NCI-H774 (cell line): ENCODE measurements around the gene TSHZ1.

Experiments
- DNase-seq: peaks from one replicate; lab custom pipeline; 2025; lab: John Stamatoyannopoulos, UW

TSHZ1 gene

DNA sequence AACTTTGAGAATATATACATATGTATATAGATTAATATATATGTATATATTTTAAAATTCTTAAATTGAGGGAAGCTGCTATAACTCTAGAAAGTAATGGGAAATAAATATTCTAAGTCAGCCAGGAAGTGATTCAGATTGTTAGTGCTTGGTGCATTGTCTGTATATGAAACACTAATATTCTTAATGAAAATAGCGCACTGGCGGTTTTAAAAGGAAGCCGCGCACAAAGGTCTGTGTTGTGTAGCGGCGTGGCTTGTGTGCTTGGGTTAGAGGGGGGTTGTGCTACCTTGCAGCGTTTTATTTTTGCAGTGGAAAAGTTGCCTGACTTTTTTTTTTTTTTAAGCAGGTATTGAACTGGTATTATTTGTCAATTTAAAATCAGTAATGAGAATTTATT, 11.3 kb downstream of the TSHZ1 start:
- DNase-seq = no peak

DNA sequence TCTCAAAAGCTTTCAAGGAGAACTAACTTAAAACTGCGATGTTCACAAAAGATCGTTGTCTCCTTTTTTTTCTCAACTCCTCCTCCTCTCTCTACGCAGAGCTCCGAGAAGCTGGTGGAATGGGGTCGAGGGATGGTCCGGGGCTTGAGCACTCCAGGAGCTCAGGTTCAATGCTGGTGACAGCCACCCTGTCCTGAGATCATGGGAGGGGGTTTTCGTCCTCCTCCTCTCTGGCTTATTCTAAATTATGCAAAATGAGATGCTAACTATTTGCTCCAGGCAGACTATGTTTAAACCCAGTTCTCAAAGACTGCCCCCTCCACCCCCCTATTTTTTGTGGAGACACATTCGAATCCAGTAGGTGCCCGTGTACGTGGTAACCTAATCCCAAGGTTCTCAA, 11.8 kb downstream of the TSHZ1 start:
- no peak for DNase-seq

DNA sequence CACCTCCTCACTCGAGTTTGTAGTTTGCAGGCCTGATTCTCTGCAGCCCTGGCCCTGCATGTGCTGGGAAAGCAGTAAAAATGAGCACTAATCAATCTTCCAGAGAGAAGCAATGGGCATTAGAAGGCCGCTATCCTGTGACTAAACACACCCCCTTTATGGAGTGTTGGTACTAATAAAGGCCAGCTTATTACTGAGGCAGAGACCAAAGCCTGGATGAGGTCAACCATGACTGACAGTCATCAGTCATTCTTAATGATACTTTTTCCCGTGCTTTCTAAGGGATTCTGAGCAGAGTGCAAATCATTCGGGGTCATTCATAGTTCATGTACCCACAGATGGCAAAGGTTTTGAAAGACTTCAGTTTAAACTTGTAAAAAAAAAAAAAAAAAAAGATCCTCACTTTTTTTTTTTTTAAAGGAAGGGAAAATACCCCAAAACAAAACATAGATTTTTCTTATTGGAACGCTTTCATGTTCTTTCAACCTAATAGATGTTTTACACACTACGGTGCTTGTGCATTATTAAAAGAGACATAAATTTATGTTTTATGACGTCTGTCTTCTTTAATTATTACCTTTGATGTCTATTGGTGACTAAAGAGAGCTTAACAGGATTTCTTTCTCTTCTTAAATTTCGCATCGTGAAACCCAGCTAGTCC, 13.2 kb downstream of the TSHZ1 start:
- DNase-seq = peak; percentile 38

DNA sequence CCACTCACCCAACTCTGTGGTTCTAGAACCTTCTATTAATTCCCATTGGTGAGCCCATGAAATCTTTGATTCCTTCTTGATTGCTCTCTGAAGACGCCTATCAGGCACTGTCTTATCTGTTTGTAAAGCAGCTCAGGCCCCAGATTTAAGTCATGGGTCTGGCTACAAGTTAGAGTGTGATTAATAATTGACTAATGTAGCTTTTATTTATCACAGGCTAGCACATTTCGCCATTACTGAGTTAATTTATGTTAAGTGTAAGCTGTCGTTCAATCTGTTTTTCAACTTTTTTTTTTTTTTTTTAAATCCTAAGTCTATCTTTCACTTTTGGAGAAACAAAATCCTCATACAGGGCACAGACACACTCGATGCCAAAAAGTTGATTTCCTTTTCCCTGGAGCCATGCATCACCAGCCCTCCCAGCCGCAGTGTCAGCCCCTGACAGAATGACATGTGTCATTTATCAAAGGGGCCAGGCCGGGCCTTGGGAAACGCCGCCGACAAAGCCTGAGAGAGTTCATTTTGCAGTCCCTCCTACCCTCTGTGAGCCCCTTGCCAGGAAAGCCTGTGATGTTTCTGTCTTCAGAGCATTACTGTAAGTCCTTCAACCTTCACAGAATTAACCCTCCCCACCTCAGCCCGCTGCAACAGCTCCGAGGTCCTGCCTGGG, 15.8 kb downstream of the TSHZ1 start:
- no peak for DNase-seq

DNA sequence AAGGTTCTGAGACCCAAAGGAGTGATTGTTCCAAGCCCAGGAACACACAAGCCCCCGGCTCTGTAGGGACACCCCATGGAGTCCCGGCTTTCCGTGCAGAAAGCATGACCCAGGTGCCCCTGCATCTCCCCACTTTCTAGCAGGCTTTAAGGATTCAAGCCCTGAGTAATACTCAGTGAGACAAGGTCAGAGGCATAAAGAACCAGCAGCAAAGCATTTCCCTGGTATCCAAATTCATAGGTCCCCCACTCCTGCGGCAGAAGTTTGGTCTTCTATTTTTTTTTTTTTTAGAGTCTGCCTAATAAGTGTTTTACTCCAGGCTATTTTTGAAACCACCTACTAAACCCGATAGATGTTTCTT, 16.3 kb downstream of the TSHZ1 start:
- no peak for DNase-seq

DNA sequence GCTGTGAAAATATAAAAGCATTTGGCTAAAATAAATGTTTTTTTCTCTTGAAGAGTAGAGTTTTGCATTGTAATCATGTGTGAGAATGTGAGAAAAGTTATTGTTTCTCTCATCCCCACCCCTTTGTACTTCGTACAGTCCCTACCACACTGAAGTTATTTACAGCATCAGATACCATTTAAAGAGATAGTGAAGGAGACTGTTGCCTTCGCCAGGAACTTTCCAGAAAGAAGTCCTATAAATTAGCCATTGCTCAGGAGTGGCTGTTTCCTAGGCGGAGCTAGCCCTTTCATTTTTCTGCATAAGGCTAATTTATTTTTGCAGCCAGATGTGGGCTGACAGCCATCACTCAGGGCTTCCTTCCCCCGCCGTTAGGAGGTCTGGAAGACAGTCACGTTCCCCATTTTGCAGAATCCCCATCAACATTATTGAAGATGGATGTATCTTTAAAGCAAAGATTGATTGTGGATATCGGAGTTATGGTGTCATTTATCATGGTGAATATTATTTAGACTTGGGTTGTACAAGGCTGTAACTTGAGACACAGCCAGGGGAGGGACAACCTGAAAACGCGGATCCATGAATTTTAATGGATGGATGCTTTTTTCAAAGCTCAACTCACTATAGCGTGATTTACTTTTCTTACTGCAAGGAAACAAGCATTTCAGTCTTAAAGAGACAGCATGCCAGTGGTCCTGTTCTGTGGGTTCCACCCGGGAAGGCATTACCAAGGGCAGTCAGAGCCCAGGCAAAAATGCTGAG, 17.1 kb downstream of the TSHZ1 start:
- DNase-seq = no peak

DNA sequence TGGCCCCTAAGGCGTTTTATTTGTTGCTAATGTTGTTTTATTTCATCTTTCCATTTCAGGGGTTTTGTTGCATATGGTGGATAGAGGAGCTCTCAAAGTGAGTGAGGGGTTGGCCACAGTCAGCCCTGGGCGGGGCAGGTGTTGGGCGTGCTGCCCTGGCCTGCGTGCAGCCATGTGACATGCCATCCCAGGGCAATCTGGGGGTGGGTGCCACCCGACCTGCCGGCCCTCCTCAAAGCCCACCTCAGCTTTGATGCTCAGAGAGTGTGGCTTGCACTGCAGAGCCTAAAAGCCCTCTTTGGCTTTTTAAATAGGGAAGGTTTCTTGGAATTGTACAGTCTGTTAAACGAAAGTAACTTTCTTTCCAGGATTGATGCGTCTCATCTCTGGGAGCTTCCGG, 18.4 kb downstream of the TSHZ1 start:
- DNase-seq = no peak

DNA sequence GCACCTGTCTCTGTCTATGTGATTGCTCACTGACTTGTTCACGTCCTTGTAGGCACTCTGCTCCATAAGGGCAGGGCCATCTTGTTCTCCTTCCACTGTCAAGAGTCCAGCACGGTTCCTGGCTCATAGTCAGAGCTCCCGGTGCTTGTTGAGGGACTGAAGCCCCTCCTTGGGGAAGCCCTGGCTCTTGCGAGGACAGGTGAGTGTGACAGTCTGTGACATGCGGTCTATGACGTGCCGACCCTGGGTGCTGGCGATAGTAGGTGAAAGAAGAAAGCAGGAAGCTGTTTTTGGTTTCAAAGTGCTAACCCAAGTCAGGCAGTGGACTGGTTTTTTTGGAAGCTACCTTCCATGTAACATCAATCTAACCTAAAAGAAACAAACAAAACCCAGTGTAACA, 18.8 kb downstream of the TSHZ1 start:
- DNase-seq = no peak

DNA sequence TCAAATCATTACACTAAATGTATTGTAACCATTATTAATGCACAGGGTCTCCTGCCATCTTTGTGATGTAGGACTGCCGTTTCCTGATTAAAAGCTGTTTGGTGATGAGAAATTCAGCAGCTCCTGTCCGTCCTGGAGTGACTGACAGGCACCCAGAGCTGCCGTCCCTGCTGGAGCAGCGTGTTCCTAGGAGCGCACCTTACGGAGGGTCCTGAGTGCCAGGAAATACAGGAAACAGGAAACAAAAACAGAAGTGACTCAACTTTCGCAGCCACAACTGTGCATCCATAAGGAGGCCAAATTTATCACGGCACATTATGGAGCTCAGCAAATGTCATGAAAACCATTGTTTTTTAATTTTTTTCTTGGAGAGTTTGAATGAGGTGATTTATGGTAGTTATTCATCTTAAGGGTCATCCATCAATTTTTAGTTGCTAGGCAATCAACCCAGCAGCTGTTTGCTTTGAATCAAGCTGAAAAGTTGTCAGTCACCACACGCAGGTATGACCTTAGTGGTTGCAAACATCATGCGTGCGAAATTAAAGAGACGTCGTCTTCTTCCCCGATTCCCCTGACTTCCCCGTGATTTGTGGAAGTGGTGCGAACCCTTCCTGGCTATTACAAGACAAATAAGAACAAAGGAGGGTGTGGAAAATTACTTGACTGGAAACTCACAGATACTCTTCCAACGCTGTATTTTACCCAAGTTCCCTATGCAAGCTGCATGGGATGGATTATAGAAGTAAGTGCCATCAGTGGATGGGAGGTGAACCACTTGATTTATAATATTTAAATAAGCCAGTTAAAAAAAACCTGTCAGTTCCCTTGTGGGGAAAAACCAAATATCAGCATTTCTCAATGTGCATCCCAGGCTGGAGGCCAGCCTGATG, 19.8 kb downstream of the TSHZ1 start:
- DNase-seq = no peak

DNA sequence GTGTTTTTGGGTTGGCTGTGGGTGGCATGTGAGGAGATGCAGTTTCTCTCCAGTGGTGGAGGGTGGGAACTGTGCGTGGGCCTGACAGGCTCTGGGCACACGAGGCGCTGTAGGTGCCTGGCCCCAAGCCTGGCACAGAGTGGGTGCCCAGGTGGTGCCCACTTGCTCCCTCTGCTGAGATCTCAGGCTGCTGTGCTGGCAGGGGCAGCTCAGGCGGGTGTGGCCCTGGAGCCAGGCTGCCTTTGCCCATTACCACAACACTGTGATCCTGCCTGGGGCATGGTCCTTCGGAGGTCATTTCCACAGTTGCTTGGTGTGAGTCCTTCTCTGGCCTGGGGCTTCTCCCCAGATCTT, 20.4 kb downstream of the TSHZ1 start:
- DNase-seq = no peak

DNA sequence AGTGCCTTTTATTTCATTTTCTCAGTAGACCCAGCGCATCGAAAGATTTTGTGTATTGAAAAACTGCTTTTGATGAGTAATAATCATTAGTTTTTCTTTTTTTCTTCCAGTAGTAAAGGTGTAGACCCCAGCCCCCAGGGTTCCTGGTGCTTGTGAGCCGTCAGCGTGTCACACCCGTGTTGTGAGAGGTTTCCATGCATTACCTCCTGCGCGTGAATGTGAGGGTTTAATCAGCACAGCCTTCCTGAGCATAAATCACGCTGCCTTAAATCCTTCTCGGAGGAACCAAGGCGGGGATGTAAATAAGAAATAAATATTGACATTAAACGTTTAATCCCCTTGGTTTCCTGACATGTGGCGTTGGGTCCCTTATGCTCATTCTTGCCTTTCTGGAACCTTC, 24.3 kb downstream of the TSHZ1 start:
- no peak for DNase-seq

DNA sequence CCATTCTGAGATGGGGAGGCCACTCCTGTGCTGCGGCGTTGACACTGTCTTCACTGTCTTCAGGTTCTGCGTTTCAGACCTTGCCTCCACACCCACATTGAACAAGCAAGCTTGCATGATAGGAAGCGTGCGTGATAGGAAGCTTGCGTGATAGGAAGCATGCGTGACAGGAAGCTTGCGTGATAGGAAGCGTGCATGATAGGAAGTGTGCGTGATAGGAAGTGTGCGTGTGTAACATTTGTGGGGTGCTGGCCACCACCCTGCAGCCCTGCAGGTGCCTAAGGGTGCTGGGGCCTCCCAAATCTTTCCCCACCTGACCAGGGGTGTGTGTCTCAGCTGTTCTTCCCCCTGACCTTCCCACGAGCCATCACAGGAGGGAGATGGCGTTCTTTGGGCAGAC, 25.3 kb downstream of the TSHZ1 start:
- no peak for DNase-seq

DNA sequence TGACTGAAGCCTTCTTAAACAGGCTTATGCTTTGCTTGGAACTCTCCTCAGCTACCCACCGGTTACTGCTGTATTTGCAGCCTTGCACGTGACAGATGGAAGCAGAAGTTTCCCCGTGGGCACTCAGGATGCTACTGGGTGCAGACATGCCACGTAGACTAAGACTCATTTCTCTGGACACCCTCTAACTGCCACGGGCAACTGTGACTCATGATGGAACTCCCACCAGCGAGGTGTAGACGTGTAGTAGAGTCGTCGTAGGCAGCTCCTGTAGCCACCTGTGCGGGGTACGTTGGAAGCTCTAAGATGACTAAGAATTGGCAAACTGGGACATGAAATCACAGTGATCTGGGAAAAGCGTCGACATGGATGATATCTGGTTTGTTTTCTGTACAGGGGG, 27.5 kb downstream of the TSHZ1 start:
- no peak for DNase-seq

DNA sequence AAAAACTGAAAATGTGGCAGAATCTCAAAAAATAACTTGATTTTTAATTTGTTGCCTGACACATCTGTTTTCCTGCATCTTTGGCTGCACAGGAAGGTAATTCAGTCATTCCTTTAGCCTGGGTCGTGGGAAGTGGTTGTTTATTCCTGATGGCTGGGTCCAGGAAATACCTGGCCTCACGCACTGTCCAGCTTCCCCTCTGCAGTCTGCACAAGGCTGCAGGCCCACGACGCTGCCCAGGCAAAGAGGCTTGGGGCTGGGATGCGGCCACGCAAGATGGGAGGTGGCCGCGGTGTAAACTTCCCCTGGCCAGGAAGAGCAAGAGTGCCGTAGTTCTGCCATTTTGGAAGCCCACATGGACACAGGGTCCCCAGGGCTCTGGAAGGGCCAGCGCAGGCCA, 28.2 kb downstream of the TSHZ1 start:
- DNase-seq = no peak

DNA sequence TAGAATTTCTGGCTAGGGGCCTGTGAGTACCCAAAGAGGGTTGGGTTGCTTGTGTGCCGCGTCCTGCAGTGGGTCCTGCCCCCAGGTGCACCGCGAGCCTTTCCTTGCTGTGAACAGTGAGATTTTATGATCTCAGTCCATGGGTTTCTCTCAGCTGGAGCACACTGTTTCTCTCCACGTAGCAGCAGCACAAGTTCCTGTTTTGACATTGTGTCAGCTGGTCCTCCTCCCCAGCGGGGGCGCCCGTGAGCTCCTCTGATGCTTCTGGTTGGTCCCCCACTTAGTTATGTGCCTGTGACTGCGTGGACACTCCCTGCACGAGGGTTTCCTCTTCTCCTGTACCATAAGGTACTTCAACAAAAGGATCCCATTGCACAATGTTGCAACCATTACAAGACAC, 29.8 kb downstream of the TSHZ1 start:
- no peak for DNase-seq

DNA sequence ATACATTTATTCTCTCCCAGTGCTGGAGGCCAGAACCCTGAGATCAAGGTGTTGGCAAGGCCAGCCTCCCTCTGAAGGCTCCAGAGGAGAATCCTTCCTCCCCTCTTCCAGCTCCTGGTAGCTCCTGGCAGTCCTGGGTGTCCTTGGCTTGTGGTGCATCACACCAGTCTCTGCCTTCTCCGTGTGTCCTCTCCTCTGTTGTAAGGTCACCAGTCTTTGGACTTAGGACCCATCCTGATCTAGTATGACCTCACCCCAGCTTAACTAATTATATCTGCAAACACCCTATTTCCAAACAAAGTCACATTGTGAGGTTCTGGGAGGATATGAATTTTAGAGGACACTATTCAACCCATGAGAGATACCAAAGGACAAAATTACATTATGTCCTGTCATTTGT, 31.1 kb downstream of the TSHZ1 start:
- DNase-seq = no peak

DNA sequence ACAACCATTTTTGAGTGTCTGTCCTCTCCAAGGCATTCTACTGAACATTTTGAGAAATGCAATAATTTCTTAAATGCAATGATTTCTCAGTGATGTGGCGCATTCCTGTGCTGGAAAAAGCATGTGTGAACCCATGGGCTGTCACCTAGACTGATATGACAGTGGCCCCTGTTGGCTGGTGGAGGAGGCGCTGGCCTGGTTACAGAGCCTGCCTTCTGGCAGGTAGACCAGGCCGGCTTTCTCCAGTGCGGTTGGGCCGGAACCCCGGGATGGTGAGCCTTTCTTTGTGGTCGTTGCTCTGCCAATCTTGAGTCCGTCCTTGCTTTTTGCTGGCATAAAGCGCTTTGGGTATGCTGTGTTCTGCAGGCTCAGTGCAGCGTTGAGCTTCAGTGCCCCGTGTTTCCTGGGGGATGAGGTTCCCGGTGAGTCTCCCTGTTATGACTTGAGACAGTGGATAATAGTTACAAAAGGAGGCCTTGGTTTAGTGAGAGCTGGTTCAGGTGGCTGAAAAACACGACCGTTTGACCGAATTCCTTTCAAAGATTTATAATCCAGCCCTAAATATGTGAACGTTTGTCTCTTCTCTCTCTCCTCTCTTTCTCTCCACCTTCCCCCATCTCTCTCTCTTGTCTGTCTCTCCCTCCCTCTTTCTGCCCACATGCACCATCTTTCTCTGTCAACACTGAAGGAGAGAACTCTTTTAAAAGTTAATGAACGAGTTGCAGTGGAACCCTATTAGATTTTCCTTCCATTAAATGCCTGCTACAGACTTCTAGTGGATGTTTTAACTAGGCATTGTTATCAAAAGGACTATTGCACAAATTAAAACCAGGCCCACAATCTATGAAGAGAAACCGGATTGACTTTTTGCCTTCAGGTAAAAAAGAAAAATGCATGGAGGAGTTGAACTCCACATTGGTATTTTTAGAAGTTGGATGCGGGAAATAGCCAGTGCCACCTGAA, 34.0 kb downstream of the TSHZ1 start:
- DNase-seq = no peak

DNA sequence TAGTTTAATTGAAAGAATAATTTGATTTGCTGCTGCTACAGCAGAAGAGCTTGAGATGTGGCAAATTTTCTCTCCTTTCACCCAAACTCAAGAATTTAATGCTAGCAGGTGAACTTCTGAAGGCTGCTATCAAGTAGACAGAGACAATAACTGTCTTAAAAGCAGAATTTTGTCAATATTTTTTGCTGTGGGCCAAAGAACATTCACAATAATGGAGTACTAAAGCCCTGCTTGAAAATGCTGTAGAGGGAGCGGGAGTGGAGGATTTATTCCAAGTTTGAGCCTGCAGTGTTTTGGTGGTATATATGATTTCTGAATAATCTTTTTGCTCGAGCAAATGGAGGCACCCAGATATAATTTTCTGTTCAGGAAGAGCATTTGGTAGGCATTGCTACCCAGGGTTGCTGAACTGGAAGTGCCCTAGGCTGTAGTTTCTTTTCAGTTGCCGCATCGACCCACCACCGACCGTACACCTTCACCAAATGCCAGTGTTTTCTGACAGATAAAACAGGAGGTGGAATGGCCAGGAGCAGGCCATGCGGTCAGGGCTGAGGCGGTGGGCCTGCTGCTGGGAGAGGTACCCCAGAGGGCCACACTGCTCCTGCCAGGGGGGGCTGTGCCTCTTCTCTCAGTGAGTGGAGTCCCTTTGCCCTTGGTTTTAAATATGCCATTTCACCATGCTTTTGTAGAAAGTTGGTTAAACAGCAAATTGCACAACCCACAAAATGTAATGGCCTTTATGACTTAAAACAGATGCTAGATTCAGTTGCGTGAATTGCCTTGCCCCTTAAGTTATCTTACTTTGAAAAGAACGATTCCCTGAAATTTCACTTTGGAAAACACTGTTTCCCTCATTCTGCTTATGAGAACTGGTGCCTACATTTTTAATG, 36.4 kb downstream of the TSHZ1 start:
- DNase-seq = no peak

DNA sequence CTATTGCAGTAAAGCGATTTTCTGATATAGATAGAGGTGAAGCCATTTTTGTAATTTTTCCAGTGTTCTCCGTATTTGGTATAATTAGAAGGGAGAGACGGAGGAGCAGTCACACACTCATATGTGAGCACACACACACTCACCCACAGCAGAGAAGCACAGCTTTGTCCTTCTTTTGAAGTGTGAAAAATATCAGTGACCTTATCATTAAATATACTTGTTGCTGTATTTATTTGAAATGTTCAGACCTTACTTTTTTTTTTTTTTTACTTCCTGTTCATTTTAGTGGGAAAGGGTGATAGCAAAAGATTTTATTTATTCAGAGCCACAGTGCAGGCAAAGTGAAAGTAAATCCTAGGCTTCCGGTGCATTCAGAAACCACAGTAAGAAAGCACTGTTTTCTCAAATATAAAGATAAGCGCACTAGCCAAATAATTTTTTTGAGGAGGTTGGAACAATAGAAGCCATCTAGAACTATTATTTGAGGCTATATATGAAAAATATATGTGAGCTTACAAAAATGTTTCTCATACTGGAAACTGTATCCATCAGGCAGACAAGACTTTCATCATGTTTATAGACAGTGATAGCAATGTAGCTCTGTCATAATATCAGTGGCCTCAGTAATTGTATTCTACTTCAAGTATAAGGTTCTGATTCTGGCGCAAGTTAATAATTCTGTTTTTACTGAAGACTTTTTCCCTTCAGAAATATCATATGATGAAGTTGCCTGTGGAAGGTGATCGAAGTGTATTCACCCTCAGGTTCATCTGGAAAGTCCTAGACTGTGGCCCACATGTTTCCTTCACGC, 37.2 kb downstream of the TSHZ1 start:
- DNase-seq = peak; percentile 23
